ENCODE measurements around the gene WNK2. TPM values are rescaled to one million over a fixed set of nuclear protein-coding genes. Genes with fewer than 3 reads are reported as not detected.

WNK2 gene
- total RNA-seq, 1 experiment from 2014 or later, result not detected

- no peak for DNase-seq (ENCODE audit: low spot score)
Observed at GRCh38 chr9:93265301-93265971, 81.5 kb downstream of the WNK2 start.

GRCh38 chr9:93265972-93266371 lies 82.0 kb downstream of the WNK2 start:
- DNase-seq (ENCODE audit: low spot score), result no peak

GRCh38 chr9:93266521-93267001 lies 82.6 kb downstream of the WNK2 start:
- no peak for DNase-seq (ENCODE audit: low spot score)

- DNase-seq (ENCODE audit: low spot score), result no peak
Observed at GRCh38 chr9:93267091-93267541, 83.2 kb downstream of the WNK2 start.

GRCh38 chr9:93267681-93268505 lies 84.0 kb downstream of the WNK2 start:
- DNase-seq (ENCODE audit: low spot score), result no peak

- no peak for DNase-seq (ENCODE audit: low spot score)
Observed at GRCh38 chr9:93268551-93269314, 84.8 kb downstream of the WNK2 start.

- no peak for DNase-seq (ENCODE audit: low spot score)
Observed at GRCh38 chr9:93270976-93271375, 87.0 kb downstream of the WNK2 start.

GRCh38 chr9:93276973-93277372 lies 93.0 kb downstream of the WNK2 start:
- DNase-seq (ENCODE audit: low spot score), result no peak

GRCh38 chr9:93278144-93278543 lies 94.2 kb downstream of the WNK2 start:
- no peak for DNase-seq (ENCODE audit: low spot score)

GRCh38 chr9:93280661-93281259 lies 96.8 kb downstream of the WNK2 start:
- DNase-seq (ENCODE audit: low spot score), result no peak

GRCh38 chr9:93286252-93287188 lies 102.6 kb downstream of the WNK2 start:
- no peak for DNase-seq (ENCODE audit: low spot score)

GRCh38 chr9:93287189-93287552 lies 103.2 kb downstream of the WNK2 start:
- DNase-seq (ENCODE audit: low spot score), result no peak

GRCh38 chr9:93287593-93287992 lies 103.7 kb downstream of the WNK2 start:
- no peak for DNase-seq (ENCODE audit: low spot score)

- DNase-seq (ENCODE audit: low spot score), result no peak
Observed at GRCh38 chr9:93288341-93288740, 104.4 kb downstream of the WNK2 start.

- peak; percentile 6 for DNase-seq (ENCODE audit: low spot score)
Observed at GRCh38 chr9:93288891-93289883, 105.2 kb downstream of the WNK2 start.

GRCh38 chr9:93290495-93291434 lies 106.8 kb downstream of the WNK2 start:
- no peak for DNase-seq (ENCODE audit: low spot score)

- no peak for DNase-seq (ENCODE audit: low spot score)
Observed at GRCh38 chr9:93291536-93292287, 107.8 kb downstream of the WNK2 start.

GRCh38 chr9:93292288-93292615 lies 108.3 kb downstream of the WNK2 start:
- no peak for DNase-seq (ENCODE audit: low spot score)
